Measurements from ENCODE around the gene MPZL1.

GRCh38 chr1:167795810-167796740 lies 74.3 kb downstream of the MPZL1 start:
- no peak for TF ChIP-seq ZFX (CRISPR knock-in tag; IDR thresholded peaks at IDR 0.05; ENCODE audit: low read depth)
- TF ChIP-seq NFYC (CRISPR knock-in tag; IDR thresholded peaks at IDR 0.05) = no peak
- TF ChIP-seq DRAP1 (CRISPR knock-in tag; IDR thresholded peaks at IDR 0.05) = no peak
- no peak for TF ChIP-seq SRF (IDR thresholded peaks at IDR 0.05; ENCODE audit: low read depth, low read length)
- TF ChIP-seq CTCF (CRISPR knock-in tag; IDR thresholded peaks at IDR 0.05) = no peak
- no peak for TF ChIP-seq ZBTB49 (CRISPR knock-in tag; IDR thresholded peaks at IDR 0.05; ENCODE audit: borderline replicate concordance)
- TF ChIP-seq HCFC1 (IDR thresholded peaks at IDR 0.05; ENCODE audit: low read depth, low read length) = no peak
- no peak for TF ChIP-seq MIER3 (CRISPR knock-in tag; IDR thresholded peaks at IDR 0.05; ENCODE audit: borderline replicate concordance)
